ENCODE measurements around the gene OR1D2.
"Not testable (repeated sequence)": the region's sequence is repeated elsewhere in the genome, so short reads cannot be mapped to it uniquely, and the experiment has no call there.

The OR1D2 gene

GRCh38 chr17:3104322-3104721, at the start of gene OR1D2:
Gene OR1D2 (minus strand): TSS chr17:3104422. CDS start chr17:3092996, 11,426 bp downstream.
- in situ Hi-C loops (cut with MboI; ENCODE audit: low sequenced_read_pairs): no loop called here

DNA sequence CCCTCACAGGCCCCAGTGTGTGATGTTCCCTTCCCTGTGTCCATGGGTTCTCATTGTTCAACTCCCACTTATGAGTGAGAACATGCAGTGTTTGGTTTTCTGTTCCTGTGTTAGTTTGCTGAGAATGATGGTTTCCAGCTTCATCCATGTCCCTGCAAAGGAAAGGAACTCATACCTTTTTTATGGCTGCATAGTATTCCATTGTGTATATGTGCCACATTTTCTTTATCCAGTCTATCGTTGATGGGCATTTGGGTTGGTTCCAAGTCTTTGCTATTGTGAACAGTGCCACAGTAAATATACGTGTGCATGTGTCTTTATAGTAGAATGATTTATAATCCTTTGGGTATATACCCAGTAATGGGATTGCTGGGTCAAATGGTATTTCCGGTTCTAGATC, 33.3 kb upstream of the OR1D2 start:
- in situ Hi-C loops (cut with MboI; ENCODE audit: low sequenced_read_pairs): not testable (repeated sequence)

- in situ Hi-C loops (cut with MboI; ENCODE audit: low sequenced_read_pairs): no loop called here
Observed at GRCh38 chr17:3127451-3127850, 23.2 kb upstream of the OR1D2 start, which contains the start of gene OR1G1. Gene OR1G1 (minus strand): TSS chr17:3127551. CDS start chr17:3127551, 0 bp downstream.

- in situ Hi-C loops (cut with MboI; ENCODE audit: low sequenced_read_pairs): not testable (repeated sequence)
Observed at GRCh38 chr17:3073850-3074249, 30.4 kb downstream of the OR1D2 start.

- in situ Hi-C loops (cut with MboI; ENCODE audit: low sequenced_read_pairs): not testable (repeated sequence)
Observed at GRCh38 chr17:3065192-3065591, 39.0 kb downstream of the OR1D2 start.

- in situ Hi-C loops (cut with MboI; ENCODE audit: low sequenced_read_pairs): not testable (repeated sequence)
Observed at GRCh38 chr17:3063507-3063906, 40.7 kb downstream of the OR1D2 start, which contains the start of gene OR1D5. Gene OR1D5 (minus strand): TSS chr17:3063607. CDS start chr17:3063607, 0 bp downstream.

GRCh38 chr17:3062824-3063377, 41.3 kb downstream of the OR1D2 start:
- in situ Hi-C loops (cut with MboI; ENCODE audit: low sequenced_read_pairs): not testable (repeated sequence)

- in situ Hi-C loops (cut with MboI; ENCODE audit: low sequenced_read_pairs): not testable (repeated sequence)
Observed at GRCh38 chr17:3054868-3055267, 49.4 kb downstream of the OR1D2 start.

- in situ Hi-C loops (cut with MboI; ENCODE audit: low sequenced_read_pairs): no loop called here
Observed at GRCh38 chr17:3049705-3050295, 54.4 kb downstream of the OR1D2 start.

- in situ Hi-C loops (cut with MboI; ENCODE audit: low sequenced_read_pairs): no loop called here
Observed at GRCh38 chr17:3048727-3049471, 55.3 kb downstream of the OR1D2 start.

DNA sequence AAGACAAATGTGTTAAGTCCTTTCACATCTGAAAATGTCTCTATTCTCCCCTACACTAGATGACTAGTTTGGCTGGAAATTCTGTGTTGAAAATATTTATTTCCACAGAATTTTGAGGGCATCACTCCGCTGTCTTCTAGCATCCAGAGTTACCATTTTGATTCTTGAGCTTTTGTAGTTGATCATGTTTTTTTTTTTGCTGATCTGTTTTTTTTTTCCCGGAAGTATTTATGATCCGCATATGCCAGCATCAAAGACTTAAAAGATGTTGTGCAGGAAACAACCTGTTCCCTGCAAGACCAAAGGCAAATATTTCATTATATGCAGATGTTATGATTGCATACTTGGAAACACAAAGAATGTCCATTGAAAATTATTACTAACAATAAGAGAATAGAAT, 57.5 kb downstream of the OR1D2 start:
- in situ Hi-C loops (cut with MboI; ENCODE audit: low sequenced_read_pairs): no loop called here

GRCh38 chr17:3043737-3044365, 60.4 kb downstream of the OR1D2 start:
- in situ Hi-C loops (cut with MboI; ENCODE audit: low sequenced_read_pairs): no loop called here

DNA sequence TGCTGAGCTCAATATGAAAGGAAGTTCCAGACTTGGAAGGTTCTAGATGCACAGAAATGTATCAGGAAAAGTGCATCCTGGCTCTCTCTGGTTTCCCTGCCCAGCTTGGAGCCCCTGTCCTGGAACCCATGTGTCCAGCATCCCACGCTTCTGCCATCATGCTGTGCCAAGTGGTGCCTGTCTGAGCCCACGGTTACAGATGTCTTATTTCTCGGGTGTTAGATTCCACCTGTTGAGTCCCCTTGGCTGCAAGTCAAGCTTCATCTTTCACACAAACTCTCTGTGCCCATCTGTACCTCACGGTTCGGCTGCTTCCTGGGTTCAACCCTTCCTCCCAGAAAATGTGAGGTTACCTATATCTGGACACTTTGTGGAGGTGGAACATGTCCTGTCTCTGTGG, 63.3 kb downstream of the OR1D2 start:
- in situ Hi-C loops (cut with MboI; ENCODE audit: low sequenced_read_pairs): no loop called here

DNA sequence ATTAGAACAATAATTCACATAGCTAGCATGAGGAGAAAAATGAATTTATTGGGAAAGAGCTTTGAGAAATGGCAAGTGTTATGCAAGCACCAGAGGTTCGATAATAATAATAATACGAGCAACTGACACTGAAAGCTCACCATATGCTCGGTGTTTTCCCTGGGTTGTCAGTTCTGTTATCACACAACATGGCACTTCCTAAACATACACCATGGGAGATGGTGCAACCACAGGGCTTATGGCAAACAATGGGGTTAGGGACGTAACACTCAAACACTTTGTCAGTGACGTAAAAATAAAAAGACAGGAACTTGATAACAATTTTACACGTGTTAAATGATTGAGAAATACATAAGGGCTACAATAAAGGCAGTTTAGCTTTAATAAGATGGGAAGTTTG, 64.5 kb downstream of the OR1D2 start:
- in situ Hi-C loops (cut with MboI; ENCODE audit: low sequenced_read_pairs): no loop called here

GRCh38 chr17:3038941-3039340, 65.3 kb downstream of the OR1D2 start:
- in situ Hi-C loops (cut with MboI; ENCODE audit: low sequenced_read_pairs): no loop called here
